OCI-LY7 (cell line): ENCODE data around the gene RC3H1.

ENCODE experiments used
- CTCF ChIP-seq: fragments of 200-600 bp; sonication (generic); conservative IDR thresholded peaks from 2 replicates; pipeline ENCODE4 v1.5.1; 2014; ENCODE audit warnings: mild to moderate bottlenecking, antibody characterized with exemption, low read length, moderate library complexity, mixed read lengths
- EZH2phosphoT487 ChIP-seq: fragments of 200-600 bp; sonication (generic); IDR thresholded peaks from 2 replicates; pipeline ENCODE4 v1.6.1; 2018; ENCODE audit warnings: low read depth, borderline replicate concordance, mild to moderate bottlenecking, mixed run types, antibody characterized with exemption, low read length, moderate library complexity, mixed read lengths

DNA sequence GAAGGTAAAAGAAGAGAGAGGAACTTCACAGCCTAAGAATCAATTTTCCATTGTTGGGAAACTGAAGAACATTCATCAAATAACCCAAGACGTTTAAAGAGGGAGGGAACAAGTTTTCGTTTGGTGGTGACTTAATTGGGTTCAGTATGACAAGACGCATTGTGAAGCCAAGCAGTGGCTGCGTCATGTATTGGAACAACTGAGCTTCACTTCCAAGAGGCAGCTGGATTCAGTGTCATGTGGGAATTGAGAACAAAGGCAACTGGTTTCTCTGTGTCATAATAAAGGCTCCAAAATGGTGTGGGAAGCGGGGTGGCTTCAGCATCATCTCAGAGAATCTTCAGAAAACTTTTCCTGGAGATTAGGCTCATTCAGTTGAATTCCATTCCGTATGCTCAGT is 29.8 kb upstream of the RC3H1 start:
- no peak for TF ChIP-seq EZH2phosphoT487
- TF ChIP-seq CTCF: no peak
